Neural cell (in vitro differentiated cells): ENCODE data around the gene NHERF1. TPM values are rescaled to one million over a fixed set of nuclear protein-coding genes. Genes with fewer than 3 reads are reported as not detected.

Experiments used
- H2AFZ ChIP-seq: fragments of 200-600, 300-800 bp; sonication (generic), shearing (Covaris generic); 2 replicates; pipeline ENCODE4 v1.6.0; 2014; ENCODE audit warnings: low read depth, mild to moderate bottlenecking, antibody characterized with exemption, low read length, moderate library complexity
- H3F3A ChIP-seq: fragments of 200-600 bp; shearing (Covaris generic); 2 replicates; pipeline ENCODE4 v1.6.1; 2016; ENCODE audit warnings: mild to moderate bottlenecking, moderate library complexity, mixed read lengths, antibody characterized with exemption, low read length; ENCODE audit not compliant: insufficient read depth, poor library complexity, severe bottlenecking
- H3K27ac ChIP-seq: fragments of 200-600, 300-800 bp; sonication (generic), shearing (Covaris generic); 2 replicates; pipeline ENCODE4 v1.5.1; 2014; ENCODE audit warnings: mild to moderate bottlenecking, low read length, moderate library complexity
- H3K27me3 ChIP-seq: fragments of 300-800, 200-600 bp; sonication (generic), shearing (Covaris generic); 2 replicates; pipeline ENCODE4 v1.6.0; 2014; ENCODE audit warnings: mild to moderate bottlenecking, low read depth, low read length, moderate library complexity; ENCODE audit not compliant: insufficient read depth
- H3K36me3 ChIP-seq: fragments of 300-800, 200-600 bp; sonication (generic), shearing (Covaris generic); 2 replicates; pipeline ENCODE4 v1.5.1; 2014; ENCODE audit warnings: mild to moderate bottlenecking, antibody characterized with exemption, low read length, moderate library complexity; ENCODE audit not compliant: insufficient read depth
- H3K4me2 ChIP-seq: fragments of 300-800, 200-600 bp; sonication (generic), shearing (Covaris generic); 2 replicates; pipeline ENCODE4 v1.6.0; 2014; ENCODE audit warnings: mild to moderate bottlenecking, low read length
- H3K4me3 ChIP-seq: fragments of 300-800, 200-600 bp; sonication (generic), shearing (Covaris generic); 2 replicates; pipeline ENCODE4 v1.5.1; 2014; ENCODE audit warnings: mild to moderate bottlenecking, low read length, moderate library complexity
- H3K79me2 ChIP-seq: fragments of 200-600 bp; shearing (Covaris generic); replicated peaks from 2 replicates; pipeline ENCODE4 v1.6.0; 2014; ENCODE audit warnings: mild to moderate bottlenecking, low read length, moderate library complexity; ENCODE audit not compliant: insufficient read depth
- H3K9ac ChIP-seq: fragments of 300-800, 200-600 bp; sonication (generic), shearing (Covaris generic); 2 replicates; pipeline ENCODE4 v1.6.1; 2016; ENCODE audit warnings: mild to moderate bottlenecking, low read length, mixed read lengths
- H3K9me2 ChIP-seq: fragments of 200-600 bp; shearing (Covaris generic); 2 replicates; pipeline ENCODE4 v1.6.1; 2016; ENCODE audit warnings: mild to moderate bottlenecking, low read length, mixed read lengths; ENCODE audit not compliant: insufficient read depth
- H3K9me3 ChIP-seq: fragments of 200-600, 300-800 bp; sonication (generic), shearing (Covaris generic); 2 replicates; pipeline ENCODE4 v1.6.1; 2016; ENCODE audit warnings: mild to moderate bottlenecking, mixed run types, low read length, moderate library complexity, mixed read lengths
- H4K20me1 ChIP-seq: fragments of 200-600 bp; shearing (Covaris generic); 2 replicates; pipeline ENCODE4 v1.6.1; 2016; ENCODE audit warnings: mild to moderate bottlenecking, mixed run types; ENCODE audit not compliant: insufficient read depth
- CTCF ChIP-seq: fragments of 450-650 bp; IDR thresholded peaks from 2 replicates; pipeline ENCODE4 v1.5.1; 2014; ENCODE audit warnings: antibody characterized with exemption, mild to moderate bottlenecking, moderate library complexity; ENCODE audit not compliant: poor library complexity, severe bottlenecking
- EP300 ChIP-seq: fragments of 450-650 bp; conservative IDR thresholded peaks from 2 replicates; pipeline ENCODE4 v1.6.1; 2014; ENCODE audit warnings: antibody characterized with exemption, mild to moderate bottlenecking, moderate library complexity; ENCODE audit not compliant: poor library complexity, severe bottlenecking
- EZH2 ChIP-seq: fragments of 200-600, 300-800 bp; shearing (Covaris generic), sonication (generic); IDR thresholded peaks from 2 replicates; pipeline ENCODE4 v1.6.1; 2014; ENCODE audit warnings: antibody characterized with exemption, low read length, borderline replicate concordance, mild to moderate bottlenecking; ENCODE audit not compliant: insufficient read depth, poor library complexity, severe bottlenecking
- MXI1 ChIP-seq: fragments of 450-650 bp; conservative IDR thresholded peaks from 2 replicates; pipeline ENCODE4 v1.6.1; 2014; ENCODE audit warnings: antibody characterized with exemption, mild to moderate bottlenecking; ENCODE audit not compliant: poor library complexity, severe bottlenecking
- POLR2AphosphoS5 ChIP-seq: IDR thresholded peaks from 2 replicates; pipeline ENCODE4 v1.6.1; 2012
- RAD21 ChIP-seq: fragments of 450-650 bp; conservative IDR thresholded peaks from 2 replicates; pipeline ENCODE4 v1.6.1; 2014; ENCODE audit warnings: antibody characterized with exemption, mild to moderate bottlenecking, moderate library complexity
- REST ChIP-seq: IDR thresholded peaks from 2 replicates; pipeline ENCODE4 v1.6.1; 2012; ENCODE audit warnings: borderline replicate concordance
- SMC3 ChIP-seq: fragments of 450-650 bp; conservative IDR thresholded peaks from 2 replicates; pipeline ENCODE4 v1.6.1; 2014; ENCODE audit warnings: antibody characterized with exemption, mild to moderate bottlenecking, moderate library complexity; ENCODE audit not compliant: poor library complexity
- TAF1 ChIP-seq: IDR thresholded peaks from 2 replicates; pipeline ENCODE4 v1.6.1; 2012; ENCODE audit warnings: low read depth
- polyA plus RNA-seq: library from polyadenylated mRNA; depleted of rRNA; stranded (reverse); fragments of >200 nt; gene quantifications from 2 replicates; pipeline ENCODE4 v1.2.3, GENCODE V29; 2014

The NHERF1 gene
- polyA plus RNA-seq, 1 donor from 2014 or later: 0.51 TPM

GRCh38 chr17:74766413-74766812 is 18.0 kb downstream of the NHERF1 start:
- Histone ChIP-seq H3F3A (no peaks in the 10 kb centered on the region), H3K9ac (no peak overlapping the region), H3K4me2 (no peak overlapping the region), H3K79me2 (no peaks in the 10 kb centered on the region), H4K20me1 (no peaks in the 10 kb centered on the region), H3K9me2 (no peaks in the 10 kb centered on the region), H3K27ac (no peak overlapping the region), H2AFZ (no peak overlapping the region), H3K4me3 (no peak overlapping the region), H3K27me3 (no peaks in the 10 kb centered on the region), H3K9me3 (no peaks in the 10 kb centered on the region), H3K36me3 (peaks cover 7% of the 10 kb centered on the region)
- TF ChIP-seq MXI1 (no peak), RAD21 (no peak), POLR2AphosphoS5 (no peak), REST (no peak), SMC3 (no peak), EP300 (no peak), CTCF (no peak), TAF1 (no peak), EZH2 (no peak)

GRCh38 chr17:74767111-74767516 is 18.7 kb downstream of the NHERF1 start:
- no peak overlapping the region for H3K9ac ChIP-seq
- H3K9me2 ChIP-seq: no peaks in the 10 kb centered on the region
- no peak overlapping the region for H2AFZ ChIP-seq
- H3K27me3 ChIP-seq: no peaks in the 10 kb centered on the region
- no peaks in the 10 kb centered on the region for H3F3A ChIP-seq
- H3K27ac ChIP-seq: no peak overlapping the region
- no peaks in the 10 kb centered on the region for H3K79me2 ChIP-seq
- H4K20me1 ChIP-seq: no peaks in the 10 kb centered on the region
- no peaks in the 10 kb centered on the region for H3K9me3 ChIP-seq
- no peak overlapping the region for H3K4me2 ChIP-seq
- peaks cover 7% of the 10 kb centered on the region for H3K36me3 ChIP-seq
- TF ChIP-seq CTCF (no peak), MXI1 (no peak), REST (no peak)
- no peak overlapping the region for H3K4me3 ChIP-seq
